K562 (cell line): ENCODE results near the gene GZMM. TPM values are rescaled to one million over a fixed set of nuclear protein-coding genes. Genes with fewer than 3 reads are reported as not detected.

Source experiments
- ATAC-seq: fragments of 200-7000 bp; cut with Tn5 transposase; 3 replicates; pipeline ENCODE4 v1.9.1; 2020; ENCODE audit warnings: moderate library complexity
- BruUV-seq: library from RNA; stranded (reverse); fragments of 400-500 nt; replicated peaks from 2 replicates; lab custom pipeline; 2021; lab: Mats Ljungman, UMichigan
- CTCF ChIA-PET: fragments of 300-600 bp; formaldehyde crosslinking; extraction: SDS; loops from one replicate; lab custom pipeline; 2021; ENCODE audit warnings: low intra/inter-chr PET ratio; lab: Yijun Ruan, JAX
- POLR2A ChIA-PET: fragments of 300-600, 350-650 bp; sonication (Branson Sonifier 250); formaldehyde crosslinking; extraction: SDS; loops from one replicate; lab custom pipeline; 2021; ENCODE audit warnings: antibody characterized with exemption, inconsistent platforms; lab: Yijun Ruan, JAX
- DNase-seq, 4 experiments: peaks; one replicate each; pipeline versions ENCODE4 v3.0.0 to v3.0.0-alpha.2; 2011 to 2018; ENCODE audit warnings: low spot score in 3 of 4, mixed read lengths in 3 of 4; ENCODE audit errors: extremely low read depth in 1 of 4
- FAIRE-seq: peaks from 2 replicates; lab custom pipeline; 2011; peaks lifted over from hg19 to GRCh38; lab: Jason Lieb, UNC
- H2AFZ ChIP-seq: 2 replicates; pipeline ENCODE4 v1.6.0; 2011; ENCODE audit warnings: low read depth, low read length, control low read depth, inconsistent platforms
- H3K27ac ChIP-seq: fragments of 200-600 bp; 3 replicates; pipeline ENCODE4 v1.8.0; 2011; ENCODE audit warnings: low read depth, mild to moderate bottlenecking, control low read depth, inconsistent platforms, low read length, moderate library complexity, mixed read lengths; ENCODE audit errors: extremely low read depth
- H3K27me3 ChIP-seq, 2 experiments: fragments of 300-600 bp in 1 of 2; 2 replicates in 1 of 2; 3 replicates in 1 of 2; pipeline versions ENCODE4 v1.6.0 to v1.8.0; 2011; ENCODE audit warnings: inconsistent platforms in 2 of 2, low read length in 2 of 2, mild to moderate bottlenecking in 1 of 2, mixed read lengths in 1 of 2, moderate library complexity in 1 of 2; ENCODE audit not compliant: control insufficient read depth in 2 of 2, insufficient read depth in 2 of 2
- H3K36me3 ChIP-seq: fragments of 300-600 bp; 3 replicates; pipeline ENCODE4 v1.8.0; 2011; ENCODE audit warnings: mild to moderate bottlenecking, low read length, inconsistent platforms; ENCODE audit not compliant: control insufficient read depth, insufficient read depth
- H3K4me1 ChIP-seq, 2 experiments: fragments of 200-600 bp in 1 of 2; replicated peaks in 1 of 2; 2 replicates in 1 of 2; 3 replicates in 1 of 2; pipeline versions ENCODE4 v1.5.1 to v1.8.0; 2011; ENCODE audit warnings: inconsistent platforms in 2 of 2, low read length in 2 of 2, mild to moderate bottlenecking in 1 of 2, mixed read lengths in 1 of 2, moderate library complexity in 1 of 2; ENCODE audit not compliant: control insufficient read depth in 2 of 2, insufficient read depth in 2 of 2
- H3K4me2 ChIP-seq: 2 replicates; pipeline ENCODE4 v1.6.1; 2011; ENCODE audit warnings: low read length, control low read depth, inconsistent platforms, mixed read lengths; ENCODE audit not compliant: insufficient read depth
- H3K4me3 ChIP-seq: fragments of 200-600 bp; sonication (generic), shearing (Covaris generic); 2 replicates; pipeline ENCODE4 v1.5.1; 2016; ENCODE audit warnings: control low read depth, inconsistent platforms
- H3K79me2 ChIP-seq: fragments of 200-600 bp; 3 replicates; pipeline ENCODE4 v1.8.0; 2011; ENCODE audit warnings: low read length, inconsistent platforms; ENCODE audit not compliant: control insufficient read depth, insufficient read depth
- H3K9ac ChIP-seq, 2 experiments: 2 replicates each; pipeline versions ENCODE4 v1.6.0 to v1.6.1; 2011; ENCODE audit warnings: low read depth in 2 of 2, low read length in 2 of 2, control low read depth in 1 of 2, inconsistent platforms in 1 of 2, mild to moderate bottlenecking in 1 of 2, mixed read lengths in 1 of 2; ENCODE audit not compliant: insufficient read depth in 1 of 2
- H3K9me1 ChIP-seq: one replicate; pipeline ENCODE4 v1.6.0; 2011; ENCODE audit warnings: inconsistent platforms, mild to moderate bottlenecking, low read length, moderate library complexity; ENCODE audit not compliant: control insufficient read depth, insufficient read depth
- H3K9me3 ChIP-seq: replicated peaks from 2 replicates; pipeline ENCODE4 v1.5.1; 2011; ENCODE audit warnings: low read depth, low read length, inconsistent platforms; ENCODE audit not compliant: control insufficient read depth, insufficient read depth
- H4K20me1 ChIP-seq: replicated peaks from 2 replicates; pipeline ENCODE4 v1.6.1; 2011; ENCODE audit warnings: low read length, inconsistent platforms, mixed read lengths; ENCODE audit not compliant: control insufficient read depth, insufficient read depth
- CCNT2 ChIP-seq: IDR thresholded peaks from 2 replicates; pipeline ENCODE4 v1.6.1; 2011; ENCODE audit warnings: borderline replicate concordance, low read depth, mild to moderate bottlenecking, moderate library complexity, mixed read lengths, low read length; ENCODE audit not compliant: insufficient read length; ENCODE audit errors: extremely low read depth
- CREB3L1 ChIP-seq: fragments of 450-650 bp; IDR thresholded peaks from 2 replicates; pipeline ENCODE4 v1.6.1; 2014; ENCODE audit warnings: low read depth, mild to moderate bottlenecking, moderate library complexity, borderline replicate concordance
- E2F6 ChIP-seq, 2 experiments: IDR thresholded peaks; 2 replicates each; pipeline ENCODE4 v1.6.1; 2011; ENCODE audit warnings: borderline replicate concordance in 1 of 2, control low read depth in 1 of 2, low read depth in 1 of 2, low read length in 1 of 2, mild to moderate bottlenecking in 1 of 2, mixed read lengths in 1 of 2, moderate library complexity in 1 of 2; ENCODE audit not compliant: insufficient read depth in 1 of 2, insufficient read length in 1 of 2, poor library complexity in 1 of 2, severe bottlenecking in 1 of 2; ENCODE audit errors: extremely low read depth in 1 of 2
- ELF4 ChIP-seq: fragments of 450-650 bp; formaldehyde crosslinking; IDR thresholded peaks from 2 replicates; pipeline ENCODE4 v1.4.0; 2022; ENCODE audit warnings: missing genetic modification characterization
- LCOR ChIP-seq: sonication (generic); formaldehyde crosslinking; IDR thresholded peaks from 2 replicates; pipeline ENCODE4 v1.8.0; 2022; ENCODE audit warnings: mild to moderate bottlenecking, missing genetic modification reagents
- MLX ChIP-seq, 2 experiments: fragments of 450-650 bp in 1 of 2; sonication (generic) in 1 of 2; formaldehyde crosslinking; conservative IDR thresholded peaks; 2 replicates each; pipeline versions ENCODE4 v1.4.0 to v1.8.1; 2020 to 2022; ENCODE audit warnings: mild to moderate bottlenecking in 1 of 2, missing genetic modification reagents in 1 of 2
- NELFE ChIP-seq: IDR thresholded peaks from 2 replicates; pipeline ENCODE4 v1.6.1; 2011; ENCODE audit warnings: mild to moderate bottlenecking; ENCODE audit not compliant: insufficient read depth, insufficient read length
- ZNF134 ChIP-seq: fragments of 250-450 bp; sonication (Bioruptor Pico); conservative IDR thresholded peaks from 2 replicates; pipeline ENCODE4 v1.4.0; 2020
- WGBS: fragments of 100-300 bp; shearing (Covaris generic); methylation state at CpG from one replicate; pipeline ENCODE4 v1.1.6; 2016; ENCODE audit warnings: low coverage, mixed read lengths; ENCODE audit not compliant: insufficient coverage; ENCODE audit errors: missing lambda C conversion rate; 5-methylcytosine and 5-hydroxymethylcytosine counted together
- in situ Hi-C: fragments of 300-500 bp; cut with MboI; formaldehyde crosslinking; loops from 4 replicates; pipeline ENCODE4 v1.15.0; 2018; ENCODE audit warnings: inconsistent platforms, mixed read lengths
- intact Hi-C: fragments of 100-400 bp; cut with micrococcal nuclease; formaldehyde crosslinking; loops from 2 replicates; pipeline ENCODE4 v1.14.2; 2022
- polyA plus RNA-seq, 8 experiments: library from polyadenylated mRNA; depleted of rRNA in 4 of 8; stranded (reverse) in 5 of 8; unstranded in 3 of 8; fragments of >200 nt; fragmentation: Nextera tagmentation in 2 of 8; fragmentation: Illumina TruSeq in 1 of 8; extraction: Ambion mirVana in 2 of 8; extraction: Trizol in 1 of 8; gene quantifications; 2 replicates each; pipeline versions ENCODE4 v1.2.1 to v1.2.3, GENCODE V29; 2011 to 2014; ENCODE audit warnings: inconsistent platforms in 1 of 8, missing spikeins in 1 of 8
- total RNA-seq, 7 experiments: library from RNA; depleted of rRNA in 6 of 7; stranded (reverse); fragments of >200 nt in 6 of 7; fragmentation: Illumina TruSeq in 2 of 7; extraction: Trizol in 2 of 7; gene quantifications; 2 replicates each; pipeline versions ENCODE4 v1.2.1 to v1.2.3, GENCODE V29; 2011 to 2021; ENCODE audit warnings: low replicate concordance in 1 of 7
- TF ChIP-seq, protein P1 (sequence below), 2 experiments: fragments of 250-450 bp in 1 of 2; fragments of 450-650 bp in 1 of 2; sonication (Bioruptor Pico) in 1 of 2; IDR thresholded peaks; 2 replicates each; pipeline versions ENCODE4 v1.6.1 to v1.8.0; 2016 to 2021; ENCODE audit warnings: mild to moderate bottlenecking in 2 of 2, moderate library complexity in 2 of 2, missing compliant biosample characterization in 1 of 2, missing genetic modification characterization in 1 of 2
- TF ChIP-seq, protein P2 (sequence below), 3 experiments: IDR thresholded peaks in 2 of 3; conservative IDR thresholded peaks in 1 of 3; 2 replicates each; pipeline ENCODE4 v1.5.1; 2011 to 2012; ENCODE audit warnings: low read length in 3 of 3, mild to moderate bottlenecking in 3 of 3, control low read depth in 2 of 3, improper control_type of control experiment in 1 of 3, inconsistent platforms in 1 of 3, low read depth in 1 of 3, mixed read lengths in 1 of 3, moderate library complexity in 1 of 3; ENCODE audit not compliant: insufficient read depth in 2 of 3

GZMM gene
- total and polyA plus RNA-seq, 9 of the 15 experiments (the other 6 are each of a cell fraction or from before 2014, with no cell fraction given): 0.08 to 2.6 (median 0.70) TPM; not detected in 2

GRCh38 chr19:531009-531752 lies 12.7 kb upstream of the GZMM start:
- no peaks in the 10 kb centered on the region for H3K27me3 ChIP-seq
- peak overlapping the region; percentile 97 for H3K4me3 ChIP-seq
- H3K4me1 ChIP-seq: peaks cover 9 to 79% of the 10 kb centered on the region in 2 experiments; a peak in 4 of 5 replicates
- FAIRE-seq (peak; percentile 15), DNase-seq (peak; percentile 92 to 98 (median 95)), ATAC-seq (peak; percentile 85)
- peaks cover 28% of the 10 kb centered on the region; the same call in 1 of the 3 replicates for H3K36me3 ChIP-seq
- peaks cover 16% of the 10 kb centered on the region for H4K20me1 ChIP-seq
- H3K79me2 ChIP-seq: peaks cover 44% of the 10 kb centered on the region
- peak overlapping the region; percentile 97 for H2AFZ ChIP-seq
- H3K4me2 ChIP-seq: peak overlapping the region; percentile 86
- intact Hi-C loops: loop anchor here (10.0 kb wide), 1 partner anchor 54 kb away; the partner anchor contains the start of gene HCN2
- no TSS peak for BruUV-seq
- H3K9me3 ChIP-seq: peaks cover 4% of the 10 kb centered on the region
- peak overlapping the region; percentile 90 for H3K27ac ChIP-seq
- POLR2A ChIA-PET: interaction anchor here (0.6 to 2.8 kb wide), 11 partner anchors 10 to 1784 kb away, joined by 3 to 12 read pairs (median 6); partner anchors contain the start of gene BSG
- in situ Hi-C loops: no loop called here
- peaks cover 6% of the 10 kb centered on the region for H3K9me1 ChIP-seq
- 2% methylated on average over 40 of the region's 103 CpGs for WGBS
- CTCF ChIA-PET: no interaction called here
- peak overlapping the region; percentile 77 to 95; a peak in 3 of 4 replicates for H3K9ac ChIP-seq
- TF ChIP-seq CCNT2: peak; percentile 28
- TF ChIP-seq, protein P1, sequence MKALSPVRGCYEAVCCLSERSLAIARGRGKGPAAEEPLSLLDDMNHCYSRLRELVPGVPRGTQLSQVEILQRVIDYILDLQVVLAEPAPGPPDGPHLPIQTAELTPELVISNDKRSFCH (CRISPR knock-in tag; IDR thresholded peaks at IDR 0.05): no peak
- TF ChIP-seq, protein P1 (tag; IDR thresholded peaks at IDR 0.05): peak; percentile 69; the same call in 1 of the 2 replicates
- 0 out of 4 replicates have a peak, but pooled peaks of 1 of the 2 experiments have one; percentile 21 for TF ChIP-seq MLX (CRISPR knock-in tag; conservative IDR thresholded peaks at IDR 0.05)
- TF ChIP-seq, protein P2, sequence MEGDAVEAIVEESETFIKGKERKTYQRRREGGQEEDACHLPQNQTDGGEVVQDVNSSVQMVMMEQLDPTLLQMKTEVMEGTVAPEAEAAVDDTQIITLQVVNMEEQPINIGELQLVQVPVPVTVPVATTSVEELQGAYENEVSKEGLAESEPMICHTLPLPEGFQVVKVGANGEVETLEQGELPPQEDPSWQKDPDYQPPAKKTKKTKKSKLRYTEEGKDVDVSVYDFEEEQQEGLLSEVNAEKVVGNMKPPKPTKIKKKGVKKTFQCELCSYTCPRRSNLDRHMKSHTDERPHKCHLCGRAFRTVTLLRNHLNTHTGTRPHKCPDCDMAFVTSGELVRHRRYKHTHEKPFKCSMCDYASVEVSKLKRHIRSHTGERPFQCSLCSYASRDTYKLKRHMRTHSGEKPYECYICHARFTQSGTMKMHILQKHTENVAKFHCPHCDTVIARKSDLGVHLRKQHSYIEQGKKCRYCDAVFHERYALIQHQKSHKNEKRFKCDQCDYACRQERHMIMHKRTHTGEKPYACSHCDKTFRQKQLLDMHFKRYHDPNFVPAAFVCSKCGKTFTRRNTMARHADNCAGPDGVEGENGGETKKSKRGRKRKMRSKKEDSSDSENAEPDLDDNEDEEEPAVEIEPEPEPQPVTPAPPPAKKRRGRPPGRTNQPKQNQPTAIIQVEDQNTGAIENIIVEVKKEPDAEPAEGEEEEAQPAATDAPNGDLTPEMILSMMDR (IDR thresholded peaks at IDR 0.05 in 2 of 3, conservative IDR thresholded peaks at IDR 0.05 in 1 of 3; ENCODE audit: insufficient read depth in 2 of 3, low read depth in 1 of 3, low read length in 3 of 3): peak in 2 of 3 experiments; percentile 24 to 33; a peak in 3 of 6 replicates
- TF ChIP-seq ELF4: 0 out of 2 replicates have a peak, but pooled peaks have one; percentile 5
- peak in 1 of 2 experiments; percentile 69 for TF ChIP-seq E2F6 (IDR thresholded peaks at IDR 0.05; ENCODE audit: borderline replicate concordance in 1 of 2, extremely low read depth in 1 of 2, insufficient read depth in 1 of 2, insufficient read length in 1 of 2, low read depth in 1 of 2, low read length in 1 of 2, poor library complexity in 1 of 2, severe bottlenecking in 1 of 2)
- no peak for TF ChIP-seq ZNF134
- no peak for TF ChIP-seq NELFE
- TF ChIP-seq CREB3L1: peak; percentile 85
- 0 out of 2 replicates have a peak, but pooled peaks have one; percentile 20 for TF ChIP-seq LCOR (CRISPR knock-in tag)
